Activated CD4-positive, alpha-beta T cell treated with anti-CD3 and anti-CD28 coated beads, Interleukin-2, Interleukin-4, amounts not matched to agents 100 ng/mL and 50 ng/mL, durations not matched to agents 16 hours and 8 hours (primary cell): ENCODE measurements around the gene SF1.

Experiments
- DNase-seq: peaks from one replicate; pipeline ENCODE4 v3.0.0-alpha.2; 2020; ENCODE audit warnings: low spot score

The SF1 gene

DNA sequence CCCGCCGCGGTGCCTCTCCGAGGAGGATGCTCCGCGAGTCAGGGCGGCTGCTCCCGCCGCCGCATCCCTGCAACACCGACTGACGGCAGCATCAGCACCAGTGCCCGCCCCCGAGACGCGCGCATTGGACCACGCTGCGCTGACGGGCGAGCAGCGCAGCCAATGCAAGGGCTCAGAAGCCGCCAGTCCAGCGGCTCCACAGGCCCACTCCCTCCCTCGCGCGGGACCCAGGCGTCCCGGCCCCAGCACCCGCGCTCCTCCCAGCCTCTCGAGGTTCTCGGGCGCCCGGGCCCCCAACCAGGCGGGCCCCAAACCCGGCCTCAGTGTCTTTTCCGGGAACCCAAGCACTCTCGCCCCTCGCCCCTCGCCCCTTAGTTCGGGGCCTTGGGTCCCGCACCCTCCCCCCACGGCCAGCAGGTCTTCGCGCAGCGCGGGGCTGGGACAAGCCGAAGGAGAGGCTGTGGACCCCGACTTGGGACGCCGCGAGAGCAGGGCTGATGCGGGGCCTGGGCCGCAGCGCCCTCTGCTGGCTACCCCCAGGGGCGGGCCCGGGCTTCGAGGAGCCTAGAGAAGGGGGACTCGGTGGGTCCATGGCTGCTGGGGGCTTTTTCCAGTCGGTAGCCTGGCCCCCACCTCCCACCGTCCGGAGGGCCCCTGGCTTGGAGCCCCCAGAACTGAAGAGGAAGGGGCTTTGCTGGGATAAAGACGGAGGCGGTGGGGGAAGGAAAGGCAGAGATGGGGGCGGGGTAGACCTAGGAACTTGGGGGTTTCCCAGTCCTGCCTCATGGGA lies 55.0 kb downstream of the SF1 start, which contains the start of gene NRXN2:
TSS of gene NRXN2 (minus strand) at position 81 of the 790 bp plus-strand sequence. CDS start 9,498 bp downstream, outside the sequence.
- DNase-seq: peak; percentile 88

GRCh38 chr11:64722141-64723065 lies 55.9 kb downstream of the SF1 start:
- DNase-seq: no peak

DNA sequence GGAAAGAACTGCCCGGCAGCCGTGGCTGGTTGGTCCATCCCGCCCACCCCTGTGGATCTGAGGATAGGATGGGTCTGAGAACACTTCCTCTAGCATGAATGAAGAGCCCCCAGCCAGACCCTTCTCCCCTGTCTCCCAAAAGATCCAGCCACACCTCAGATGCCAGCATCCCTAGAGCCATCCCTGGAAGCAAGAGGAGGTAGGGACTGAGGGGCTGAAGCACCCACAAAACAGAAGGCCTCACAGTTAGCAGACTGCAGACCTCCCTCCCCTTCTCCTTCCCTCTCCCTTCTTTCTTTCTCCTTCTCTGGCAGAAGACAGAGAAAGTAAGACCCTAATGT lies 57.0 kb downstream of the SF1 start:
- no peak for DNase-seq

GRCh38 chr11:64720640-64721358 lies 57.5 kb downstream of the SF1 start:
- no peak for DNase-seq

DNA sequence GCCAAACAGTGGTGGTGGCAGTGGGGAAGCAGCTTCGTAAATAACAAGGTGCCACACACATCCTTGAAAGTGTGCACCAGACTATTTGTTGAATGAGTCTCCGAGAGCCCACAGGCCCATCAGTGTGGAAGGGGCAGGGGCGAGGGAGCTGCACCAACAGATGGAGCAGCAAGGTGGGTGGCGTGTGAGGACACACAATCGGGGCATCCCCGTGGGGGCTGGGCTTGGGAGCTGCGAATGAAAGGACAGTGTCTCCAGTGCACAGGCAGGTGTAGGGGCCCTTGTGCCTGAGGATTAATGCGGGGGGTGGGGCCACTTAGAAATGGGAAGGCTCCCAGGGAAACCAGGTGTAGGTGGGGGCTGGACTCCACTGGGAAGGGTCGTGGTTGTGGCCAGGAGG lies 58.2 kb downstream of the SF1 start:
- no peak for DNase-seq

DNA sequence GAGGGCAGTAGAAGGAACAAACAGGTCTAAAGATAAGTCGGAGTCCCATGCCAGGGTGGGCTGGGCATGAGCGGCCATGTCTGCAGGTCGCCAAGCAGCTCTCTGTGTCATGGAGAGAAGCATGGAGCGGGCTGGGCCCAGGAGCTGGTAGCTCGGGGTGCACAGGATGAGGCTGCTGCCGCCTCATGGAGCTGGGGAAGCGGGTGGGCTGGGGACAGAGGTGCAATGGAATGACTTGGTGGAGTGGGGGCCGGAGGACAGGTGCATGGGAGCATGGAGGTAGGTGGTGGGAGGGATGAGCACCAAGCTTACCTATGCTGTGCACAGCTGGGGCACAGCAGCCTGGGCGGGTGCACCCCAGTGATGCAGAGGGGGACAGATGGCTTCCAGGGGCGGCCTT lies 58.9 kb downstream of the SF1 start:
- DNase-seq: no peak

- DNase-seq: no peak
Observed at GRCh38 chr11:64718780-64719124, 59.6 kb downstream of the SF1 start.

DNA sequence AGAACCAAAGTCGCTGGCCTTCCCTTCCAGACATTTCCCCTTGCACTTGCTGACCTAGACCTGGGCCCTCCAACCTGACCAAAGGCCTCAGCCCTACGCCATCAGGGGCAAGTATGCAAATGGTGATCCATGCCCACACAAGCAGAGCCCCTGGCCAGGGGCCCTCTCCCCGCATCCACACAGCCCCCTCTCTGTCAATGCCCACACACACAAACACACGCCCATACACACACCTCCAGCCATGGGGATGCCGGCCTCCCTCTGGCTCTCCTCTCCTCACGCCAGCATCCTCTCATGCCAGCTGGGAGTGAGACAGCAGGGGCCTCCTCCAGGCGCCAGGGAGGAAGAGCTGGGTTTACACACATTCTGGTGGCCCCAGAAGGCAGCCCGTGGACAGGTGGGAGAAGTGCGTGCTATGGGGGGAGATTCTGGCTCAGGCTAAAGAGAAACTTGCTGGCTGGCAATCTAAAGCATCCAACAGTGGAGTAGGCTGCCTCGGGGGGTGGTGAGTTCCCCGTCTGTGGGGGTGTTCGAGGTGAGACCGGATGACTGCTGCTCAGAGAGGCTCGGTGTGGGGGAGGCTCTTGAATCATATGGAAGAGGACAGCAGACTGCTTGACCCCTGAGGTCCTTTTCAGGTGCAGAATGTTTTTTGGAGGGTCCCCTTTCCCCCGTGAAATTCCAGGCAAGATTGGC lies 60.1 kb downstream of the SF1 start:
- no peak for DNase-seq

DNA sequence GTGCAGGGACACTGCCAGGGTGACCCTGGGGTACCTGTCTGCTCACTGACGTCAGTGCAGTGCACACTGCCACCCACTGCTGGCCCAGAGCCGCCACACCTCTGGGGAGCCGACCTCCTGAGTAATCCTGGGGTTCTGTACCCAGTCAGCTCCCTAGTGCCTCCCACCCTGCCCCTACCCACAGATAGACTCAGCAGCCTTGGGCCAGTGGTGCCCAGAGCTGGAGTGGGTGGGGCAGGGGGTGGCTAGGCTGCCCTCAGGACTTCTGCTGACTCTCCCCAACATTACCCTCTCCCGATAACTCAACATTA lies 61.1 kb downstream of the SF1 start:
- no peak for DNase-seq

- DNase-seq: no peak
Observed at GRCh38 chr11:64716473-64717267, 61.7 kb downstream of the SF1 start.

GRCh38 chr11:64715756-64716472 lies 62.4 kb downstream of the SF1 start:
- DNase-seq: no peak

DNA sequence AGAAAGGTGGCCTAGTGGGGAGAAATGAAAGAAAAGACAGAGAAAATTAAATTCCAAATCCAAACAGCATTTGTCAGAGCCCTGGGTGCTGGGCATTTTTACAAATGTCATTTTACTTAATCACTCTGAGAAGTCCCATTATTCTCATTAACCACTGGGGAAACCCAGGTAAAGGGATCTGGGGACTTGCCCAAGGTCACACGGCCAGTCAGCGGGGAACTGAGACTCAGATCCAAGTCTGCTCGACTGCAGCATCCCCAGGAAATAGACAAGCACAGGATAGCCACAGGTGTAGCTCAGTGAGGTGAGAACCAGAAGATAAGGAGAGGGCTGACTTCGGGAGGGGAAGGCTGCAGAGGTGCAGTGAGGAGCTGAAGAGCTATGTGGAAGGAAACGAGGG lies 63.2 kb downstream of the SF1 start:
- no peak for DNase-seq

DNA sequence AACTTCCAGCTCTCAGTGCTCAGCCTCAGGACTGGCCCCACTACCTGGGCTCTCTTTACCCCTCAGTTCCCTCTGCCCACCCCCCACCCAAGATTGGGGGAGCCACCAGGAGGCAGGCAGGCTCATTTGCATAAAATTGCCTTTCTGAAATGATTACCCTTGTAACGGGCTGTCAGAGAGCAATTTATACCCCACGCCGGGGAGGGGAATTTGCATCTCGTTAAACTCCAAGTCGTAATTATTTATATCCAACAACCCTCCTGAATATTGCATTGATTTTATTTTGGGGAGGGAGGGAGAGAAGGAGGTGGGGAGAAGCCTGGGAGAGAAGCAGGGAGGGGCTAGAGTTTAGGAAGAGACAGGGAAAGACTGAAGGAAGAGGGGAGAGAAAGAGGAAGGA lies 63.7 kb downstream of the SF1 start:
- DNase-seq: no peak
